Stimulated activated naive CD4-positive, alpha-beta T cell (primary cell): ENCODE measurements around the gene HMGA1.
"Not testable (repeated sequence)": the region's sequence is repeated elsewhere in the genome, so short reads cannot be mapped to it uniquely, and the experiment has no call there.

ENCODE experiments used
- DNase-seq, 6 experiments: peaks; one replicate each; lab custom pipeline; 2025; lab: John Stamatoyannopoulos, UW

HMGA1 gene

DNA sequence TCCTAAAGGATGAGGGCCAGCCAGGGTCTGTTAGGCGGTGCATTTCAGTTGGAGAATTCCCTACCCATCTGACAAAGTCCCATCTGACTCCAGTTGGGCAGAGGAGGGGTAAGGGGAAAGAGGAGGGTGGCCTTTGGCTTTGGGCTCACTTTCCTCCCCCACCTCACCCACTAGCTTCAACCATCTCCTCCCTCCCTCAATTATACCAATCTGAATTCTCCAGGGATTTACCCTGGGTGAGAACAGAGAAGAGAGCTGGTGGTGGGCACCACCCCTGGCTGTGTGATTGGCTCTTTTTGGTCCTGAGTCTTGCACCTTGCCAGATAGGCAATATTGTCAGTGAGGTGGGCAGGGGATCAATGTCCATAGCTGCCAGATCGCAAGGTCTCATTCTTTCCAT is 3.2 kb downstream of the HMGA1 start:
- DNase-seq, result no peak

- DNase-seq, result no peak
These were observed 3.9 kb downstream of the HMGA1 start for GRCh38 chr6:34240329-34241248.

GRCh38 chr6:34241351-34242215 is 4.9 kb downstream of the HMGA1 start:
- DNase-seq, result no peak

DNA sequence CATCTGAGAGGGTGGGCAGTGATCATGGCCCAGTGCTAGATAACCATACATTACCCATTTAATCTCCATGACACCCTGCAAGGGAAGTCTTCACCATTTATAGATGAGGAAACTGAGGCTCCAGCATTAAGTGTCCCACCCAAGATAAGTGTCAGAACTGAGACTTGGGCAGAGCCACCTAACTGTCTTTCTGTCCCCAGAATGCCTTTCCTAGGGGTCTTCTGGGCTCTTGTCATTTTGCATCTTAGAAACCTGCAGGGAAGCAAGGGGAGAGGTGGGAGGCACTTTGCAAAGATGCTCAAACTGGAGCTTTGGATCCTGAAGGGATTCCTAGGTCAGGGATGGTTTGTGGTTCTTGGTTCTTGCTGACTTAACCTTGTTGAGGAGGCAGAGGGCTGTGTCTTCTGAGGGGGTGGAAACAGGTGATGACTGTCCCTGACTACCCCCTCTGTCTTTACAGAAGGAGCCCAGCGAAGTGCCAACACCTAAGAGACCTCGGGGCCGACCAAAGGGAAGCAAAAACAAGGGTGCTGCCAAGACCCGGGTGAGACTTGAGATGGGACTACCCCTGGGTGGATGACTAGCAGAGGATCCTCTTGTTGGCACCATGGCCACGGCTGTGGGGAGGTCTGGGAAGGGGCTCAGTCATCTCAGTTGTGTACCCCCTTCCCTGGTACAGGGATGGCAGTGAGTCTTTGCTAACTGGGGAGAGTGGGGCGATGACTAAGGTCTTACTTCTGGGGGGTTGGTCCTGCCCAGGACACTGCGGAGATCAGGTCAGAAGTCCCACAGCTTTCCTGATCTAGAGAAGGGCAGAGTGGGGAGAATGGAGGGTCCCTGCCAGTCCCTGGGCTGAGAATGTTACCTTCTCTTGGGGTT is 5.8 kb downstream of the HMGA1 start:
- no peak for DNase-seq

GRCh38 chr6:34243131-34243771 is 6.6 kb downstream of the HMGA1 start:
- DNase-seq, result no peak

DNA sequence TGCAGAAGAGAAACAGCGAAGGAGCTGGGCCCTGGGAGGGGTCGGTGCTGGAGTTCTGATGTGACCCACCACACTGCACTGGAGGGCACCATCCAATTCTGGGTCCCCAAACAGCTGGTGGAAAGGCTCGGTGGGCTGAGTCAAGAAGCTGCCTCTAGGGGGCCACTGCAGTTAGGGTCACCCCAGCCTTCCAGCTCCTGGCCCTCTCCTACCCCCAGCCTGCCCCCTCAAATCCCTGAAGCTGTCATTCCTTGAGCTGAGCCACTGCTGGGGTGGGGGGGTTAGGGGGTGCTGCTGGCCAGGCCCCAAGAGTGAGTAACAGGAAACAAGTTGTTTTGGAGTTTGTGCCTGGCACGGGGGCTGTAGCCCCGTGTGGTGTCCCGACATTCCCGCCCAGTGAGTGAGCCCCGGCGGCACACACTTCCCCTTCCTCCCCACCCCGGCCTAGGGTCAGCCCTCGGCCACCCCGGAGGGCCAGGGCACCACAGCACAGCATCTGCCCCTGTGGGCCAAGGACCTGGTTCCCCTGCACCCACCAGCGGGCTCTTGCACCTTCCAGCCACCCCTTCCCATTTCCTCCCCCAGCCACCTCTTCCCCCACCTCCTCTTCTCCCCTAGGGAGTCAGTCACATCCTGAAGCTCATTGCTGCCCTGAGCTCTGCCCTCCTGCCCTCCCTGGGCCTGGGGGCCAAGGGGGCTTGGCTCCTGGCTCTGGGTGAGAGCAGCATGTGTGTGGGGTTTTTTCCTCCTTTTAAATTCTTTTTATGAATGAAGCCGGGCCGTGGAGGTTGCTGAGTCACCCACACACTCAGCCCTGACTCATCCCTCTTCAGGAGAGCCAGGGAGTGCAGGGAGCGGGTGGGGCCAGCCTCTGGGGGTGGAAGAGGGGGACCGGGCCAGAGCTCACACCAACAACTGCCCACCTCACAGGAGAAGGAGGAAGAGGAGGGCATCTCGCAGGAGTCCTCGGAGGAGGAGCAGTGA is 7.5 kb downstream of the HMGA1 start:
- DNase-seq, result no peak

- not testable (repeated sequence) for DNase-seq
These were observed 8.5 kb downstream of the HMGA1 start for GRCh38 chr6:34245032-34245760.

- DNase-seq, result not testable (repeated sequence)
These were observed 9.1 kb downstream of the HMGA1 start for GRCh38 chr6:34245761-34246140.

- no peak for DNase-seq
These were observed 9.5 kb downstream of the HMGA1 start for GRCh38 chr6:34246249-34246562.

- peak in 5 of 6 experiments; percentile 5 to 31 (median 24) for DNase-seq
These were observed 10.1 kb downstream of the HMGA1 start for GRCh38 chr6:34246563-34247391.

- DNase-seq, result no peak
These were observed 11.0 kb downstream of the HMGA1 start for GRCh38 chr6:34247481-34248197.

- DNase-seq, result peak in 4 of 6 experiments; percentile 17 to 42 (median 30)
These were observed 11.6 kb downstream of the HMGA1 start for GRCh38 chr6:34248198-34248726.

- DNase-seq, result peak; percentile 95 to 98 (median 97)
These were observed 12.2 kb downstream of the HMGA1 start, which contains the start of gene SMIM29 for GRCh38 chr6:34248727-34249468. SMIM29 (minus strand) TSS chr6:34249006; CDS start chr6:34247791, 1,215 bp downstream.

- no peak for DNase-seq
These were observed 13.0 kb downstream of the HMGA1 start for GRCh38 chr6:34249469-34250261.

DNA sequence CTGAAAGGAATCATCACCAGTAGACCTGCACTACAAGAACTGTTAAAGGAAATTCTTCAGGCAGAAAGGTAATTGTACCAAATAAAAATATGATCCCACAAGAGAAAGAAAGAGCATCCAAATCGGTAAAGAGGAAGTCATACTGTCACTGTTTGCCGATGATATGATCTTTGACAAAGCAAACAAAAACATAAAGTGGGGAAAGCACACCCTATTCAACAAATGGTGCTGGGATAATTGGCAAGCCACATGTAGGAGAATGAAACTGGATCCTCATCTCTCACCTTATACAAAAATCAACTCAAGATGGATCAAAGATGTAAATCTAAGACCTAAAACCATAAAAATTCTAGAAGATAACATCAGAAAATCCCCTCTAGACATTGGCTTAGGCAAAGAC is 15.7 kb downstream of the HMGA1 start:
- DNase-seq, result not testable (repeated sequence)

GRCh38 chr6:34259529-34260069 is 22.9 kb downstream of the HMGA1 start:
- no peak for DNase-seq
